Esophagus (tissue), 2 donors: ENCODE measurements around the gene GRK5. TPM values are rescaled to one million over a fixed set of nuclear protein-coding genes. Genes with fewer than 3 reads are reported as not detected.

Source experiments
- H3K27ac ChIP-seq, 2 donors: one replicate each; pipeline ENCODE4 v1.5.1; 2013; ENCODE audit warnings: low read depth in 2 of 2, mild to moderate bottlenecking in 2 of 2, inconsistent platforms in 1 of 2, low read length in 1 of 2, moderate library complexity in 1 of 2
- H3K27me3 ChIP-seq, 2 donors: one replicate each; pipeline ENCODE4 v1.6.1; 2013; ENCODE audit warnings: low read length in 2 of 2, control low read depth in 1 of 2, mild to moderate bottlenecking in 1 of 2; ENCODE audit not compliant: insufficient read depth in 2 of 2, control insufficient read depth in 1 of 2
- H3K36me3 ChIP-seq, 2 donors: one replicate each; pipeline ENCODE4 v1.6.1; 2013; ENCODE audit warnings: low read length in 1 of 2; ENCODE audit not compliant: control insufficient read depth in 2 of 2, insufficient read depth in 2 of 2
- H3K4me1 ChIP-seq, 2 donors: one replicate each; pipeline ENCODE4 v1.6.1; 2013; ENCODE audit warnings: low read length in 1 of 2; ENCODE audit not compliant: control insufficient read depth in 2 of 2, insufficient read depth in 2 of 2
- H3K4me3 ChIP-seq, 2 donors: one replicate each; pipeline ENCODE4 v1.5.1; 2013; ENCODE audit warnings: low read length in 2 of 2, mild to moderate bottlenecking in 2 of 2, low read depth in 1 of 2, moderate library complexity in 1 of 2
- H3K9me3 ChIP-seq, 2 donors: one replicate each; pipeline ENCODE4 v1.6.1; 2013; ENCODE audit warnings: mild to moderate bottlenecking in 2 of 2, low read depth in 1 of 2, low read length in 1 of 2, moderate library complexity in 1 of 2; ENCODE audit not compliant: control insufficient read depth in 2 of 2, insufficient read depth in 1 of 2
- WGBS, 2 donors: extraction: QIAGEN DNeasy Blood & Tissue Kit; methylation state at CpG; one replicate each; pipeline ENCODE4 v1.1.7; 2013; 5-methylcytosine and 5-hydroxymethylcytosine counted together
- polyA plus RNA-seq, 2 donors: library from polyadenylated mRNA; stranded (reverse); fragments of 200-250 nt; gene quantifications; one replicate each; pipeline ENCODE4 v1.2.3, GENCODE V29; 2013
- donor health status: healthy with polysubstance abuse.
- donor health status: Bipolar disorder and iron deficiency.

The GRK5 gene
- polyA plus RNA-seq, 2 donors: 3.1 to 5.2 TPM

DNA sequence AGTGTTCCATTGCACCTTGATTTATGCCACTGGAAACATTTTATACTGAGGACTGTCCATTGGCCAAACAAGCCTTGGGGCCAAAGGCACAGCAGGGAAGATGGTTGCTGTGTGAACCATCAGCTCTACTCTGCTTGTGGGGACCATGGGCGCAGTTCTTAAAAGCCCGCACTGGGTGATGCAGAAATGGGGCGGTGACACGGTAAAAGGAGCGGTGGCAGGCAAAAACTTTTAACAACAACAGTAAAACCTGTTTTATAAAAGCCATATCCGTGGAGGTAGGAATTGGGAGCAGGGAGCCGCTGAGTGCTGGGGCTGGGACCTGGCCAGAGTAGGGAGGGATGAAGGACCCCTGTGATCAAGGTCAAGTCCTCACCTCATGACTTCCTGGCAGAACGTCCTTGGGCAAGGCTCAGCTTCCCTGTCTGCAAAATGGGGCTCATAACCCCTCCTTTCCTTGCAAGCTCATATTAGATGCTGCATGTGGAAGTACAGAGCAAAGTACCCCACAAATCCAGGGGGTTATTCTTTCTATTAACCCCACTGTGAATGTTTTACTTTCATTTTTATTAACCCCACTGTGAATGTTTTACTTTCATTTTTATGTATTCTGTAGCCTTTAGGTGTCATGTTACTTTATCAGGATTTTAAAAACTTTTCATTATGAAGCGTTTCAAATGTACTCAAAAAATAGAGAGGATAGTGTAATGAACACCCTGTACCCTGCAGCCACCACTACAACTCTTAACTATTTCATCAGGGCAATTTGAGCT is 78.3 kb downstream of the GRK5 start:
- H3K9me3 ChIP-seq: no peaks in the 10 kb centered on the region
- no peaks in the 10 kb centered on the region for H3K36me3 ChIP-seq
- no peaks in the 10 kb centered on the region for H3K27me3 ChIP-seq
- no peak overlapping the region for H3K4me3 ChIP-seq
- peaks cover 9 to 27% of the 10 kb centered on the region in 2 donors for H3K4me1 ChIP-seq
- no peak overlapping the region for H3K27ac ChIP-seq
- 71 to 77% methylated on average over 9 of the region's 9 CpGs for WGBS, 2 donors

DNA sequence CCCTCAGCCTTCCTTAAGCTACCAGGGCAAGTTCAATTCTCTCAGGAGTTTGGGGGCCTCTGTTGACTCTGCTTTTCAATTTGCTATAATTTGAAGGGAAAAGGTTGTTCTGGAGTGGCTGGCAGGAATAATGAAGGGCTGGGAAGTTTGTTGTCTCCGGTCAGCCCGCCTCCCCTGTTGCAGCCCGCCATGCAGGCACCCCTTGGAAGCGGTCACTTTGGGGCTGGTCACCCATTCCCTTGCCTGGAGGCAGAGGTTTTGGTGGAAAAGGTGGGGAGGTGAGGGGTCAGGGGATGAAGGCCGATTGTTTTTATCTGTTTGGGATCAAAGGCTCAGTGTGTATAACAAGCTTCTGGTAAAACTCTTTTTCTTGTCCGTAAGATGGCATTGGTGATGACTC is 79.1 kb downstream of the GRK5 start:
- no peak overlapping the region for H3K27ac ChIP-seq
- peaks cover 4 to 27% of the 10 kb centered on the region in 2 donors for H3K4me1 ChIP-seq

GRCh38 chr10:119286983-119287633 is 79.7 kb downstream of the GRK5 start:
- Histone ChIP-seq H3K27ac (no peak overlapping the region), H3K27me3 (no peaks in the 10 kb centered on the region), H3K9me3 (no peaks in the 10 kb centered on the region), H3K4me3 (no peak overlapping the region), H3K36me3 (no peaks in the 10 kb centered on the region), H3K4me1 (peaks cover 3 to 25% of the 10 kb centered on the region in 2 donors)
- 85 to 88% methylated on average over 2 of the region's 2 CpGs for WGBS, 2 donors

More for the DNA sequence above, 79.1 kb downstream of the GRK5 start:
- no peak overlapping the region for H3K4me3 ChIP-seq
- no peaks in the 10 kb centered on the region for H3K27me3 ChIP-seq
- 92 to 95% methylated on average over 6 of the region's 6 CpGs for WGBS, 2 donors
- no peaks in the 10 kb centered on the region for H3K9me3 ChIP-seq
- no peaks in the 10 kb centered on the region for H3K36me3 ChIP-seq

GRCh38 chr10:119288574-119289001 is 81.2 kb downstream of the GRK5 start:
- Histone ChIP-seq H3K4me3 (no peak overlapping the region), H3K9me3 (no peaks in the 10 kb centered on the region), H3K27me3 (no peaks in the 10 kb centered on the region), H3K4me1 (peaks cover 3 to 25% of the 10 kb centered on the region in 2 donors), H3K27ac (no peak overlapping the region), H3K36me3 (no peaks in the 10 kb centered on the region)
- 79 to 90% methylated on average over 7 of the region's 7 CpGs for WGBS, 2 donors

- peak overlapping the region; percentile 29 to 50 for H3K27ac ChIP-seq
- 67% methylated on average over 8 of the region's 8 CpGs for WGBS, 2 donors
- peaks cover 3 to 22% of the 10 kb centered on the region in 2 donors for H3K4me1 ChIP-seq
- no peak overlapping the region for H3K4me3 ChIP-seq
- no peaks in the 10 kb centered on the region for H3K36me3 ChIP-seq
- no peaks in the 10 kb centered on the region for H3K9me3 ChIP-seq
- H3K27me3 ChIP-seq: no peaks in the 10 kb centered on the region
These were observed 82.0 kb downstream of the GRK5 start for GRCh38 chr10:119289227-119289920.

GRCh38 chr10:119290301-119291048 is 83.1 kb downstream of the GRK5 start:
- Histone ChIP-seq H3K4me1 (peaks cover 0 to 16% of the 10 kb centered on the region in 2 donors), H3K9me3 (no peaks in the 10 kb centered on the region), H3K27me3 (no peaks in the 10 kb centered on the region), H3K4me3 (no peak overlapping the region), H3K36me3 (no peaks in the 10 kb centered on the region), H3K27ac (peak overlapping the region; percentile 32 to 36)
- WGBS, 2 donors: 64 to 66% methylated on average over 11 to 12 of the region's 12 CpGs

GRCh38 chr10:119291223-119291900 is 84.0 kb downstream of the GRK5 start:
- H3K9me3 ChIP-seq: no peaks in the 10 kb centered on the region
- 52 to 64% methylated on average over 6 of the region's 6 CpGs for WGBS, 2 donors
- peak overlapping the region in 1 of 2 donors; percentile 32 for H3K27ac ChIP-seq
- H3K4me3 ChIP-seq: no peak overlapping the region
- peaks cover 0 to 16% of the 10 kb centered on the region in 2 donors for H3K4me1 ChIP-seq
- no peaks in the 10 kb centered on the region for H3K27me3 ChIP-seq
- H3K36me3 ChIP-seq: no peaks in the 10 kb centered on the region

GRCh38 chr10:119292968-119293760 is 85.8 kb downstream of the GRK5 start:
- H3K4me1 ChIP-seq: peaks cover 0 to 14% of the 10 kb centered on the region in 2 donors
- H3K27me3 ChIP-seq: no peaks in the 10 kb centered on the region
- H3K9me3 ChIP-seq: no peaks in the 10 kb centered on the region
- H3K36me3 ChIP-seq: no peaks in the 10 kb centered on the region
- H3K27ac ChIP-seq: no peak overlapping the region
- no peak overlapping the region for H3K4me3 ChIP-seq
- WGBS, 2 donors: 76 to 81% methylated on average over 11 of the region's 11 CpGs
